ENCODE measurements around the gene GAST. TPM values are rescaled to one million over a fixed set of nuclear protein-coding genes. Genes with fewer than 3 reads are reported as not detected.

Gene GAST
- total and polyA plus RNA-seq, 9 of the 15 experiments (the other 6 are each of a cell fraction or from before 2014, with no cell fraction given), result not detected

DNA sequence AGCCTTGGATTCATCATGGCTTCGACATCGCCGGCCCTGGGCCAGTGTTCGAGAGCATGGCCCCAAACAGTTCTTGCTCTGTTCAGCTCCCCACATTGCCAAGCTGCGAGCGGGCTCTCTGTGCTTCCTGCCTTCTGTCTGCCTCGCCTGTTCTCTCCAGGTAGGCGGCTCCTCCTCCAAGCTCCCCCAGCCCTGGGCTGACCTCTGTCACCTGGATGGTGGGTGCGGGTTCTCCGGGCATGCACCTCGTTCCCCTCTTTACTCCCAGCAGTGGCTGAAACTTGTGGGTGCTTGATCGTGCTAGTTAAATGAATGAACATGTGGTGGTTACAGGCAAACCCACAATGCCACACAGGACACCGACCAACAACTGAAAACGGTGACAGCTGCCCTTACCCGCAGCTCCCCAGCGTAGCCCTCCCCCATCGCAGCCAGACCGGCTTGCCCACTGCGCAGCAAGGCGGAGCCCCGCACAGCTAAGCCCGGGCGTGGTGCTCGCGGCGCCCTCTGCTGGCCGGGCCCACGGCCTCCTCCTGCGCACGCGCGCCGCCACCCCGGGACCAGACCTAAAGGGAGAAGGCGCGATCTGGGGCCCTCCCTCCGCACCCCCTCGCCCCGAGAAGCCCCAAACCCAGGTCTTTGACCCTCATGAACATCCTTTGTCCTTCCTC is 46.4 kb upstream of the GAST start (continued):
- TF ChIP-seq, protein P1, sequence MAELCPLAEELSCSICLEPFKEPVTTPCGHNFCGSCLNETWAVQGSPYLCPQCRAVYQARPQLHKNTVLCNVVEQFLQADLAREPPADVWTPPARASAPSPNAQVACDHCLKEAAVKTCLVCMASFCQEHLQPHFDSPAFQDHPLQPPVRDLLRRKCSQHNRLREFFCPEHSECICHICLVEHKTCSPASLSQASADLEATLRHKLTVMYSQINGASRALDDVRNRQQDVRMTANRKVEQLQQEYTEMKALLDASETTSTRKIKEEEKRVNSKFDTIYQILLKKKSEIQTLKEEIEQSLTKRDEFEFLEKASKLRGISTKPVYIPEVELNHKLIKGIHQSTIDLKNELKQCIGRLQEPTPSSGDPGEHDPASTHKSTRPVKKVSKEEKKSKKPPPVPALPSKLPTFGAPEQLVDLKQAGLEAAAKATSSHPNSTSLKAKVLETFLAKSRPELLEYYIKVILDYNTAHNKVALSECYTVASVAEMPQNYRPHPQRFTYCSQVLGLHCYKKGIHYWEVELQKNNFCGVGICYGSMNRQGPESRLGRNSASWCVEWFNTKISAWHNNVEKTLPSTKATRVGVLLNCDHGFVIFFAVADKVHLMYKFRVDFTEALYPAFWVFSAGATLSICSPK (IDR thresholded peaks at IDR 0.05; ENCODE audit: borderline replicate concordance), result no peak
- TF ChIP-seq NUFIP1 (IDR thresholded peaks at IDR 0.05; ENCODE audit: partially characterized antibody) (peak; percentile 30), TOE1 (IDR thresholded peaks at IDR 0.05; ENCODE audit: borderline replicate concordance) (peak; percentile 48; the same call in 1 of the 2 replicates), TOE1 (CRISPR knock-in tag; IDR thresholded peaks at IDR 0.05; ENCODE audit: borderline replicate concordance, low read depth) (no peak), E2F3 (CRISPR knock-in tag; IDR thresholded peaks at IDR 0.05) (0 out of 2 replicates have a peak, but pooled peaks have one; percentile 45), TAF1 (IDR thresholded peaks at IDR 0.05; ENCODE audit: control insufficient read depth, extremely low read depth, insufficient read depth, low read length, severe bottlenecking) (peak; percentile 59), RBM25 (IDR thresholded peaks at IDR 0.05; ENCODE audit: low read depth, low read length, severe bottlenecking) (peak; percentile 7), HCFC1 (IDR thresholded peaks at IDR 0.05; ENCODE audit: low read depth, low read length) (peak; percentile 48; the same call in 1 of the 2 replicates), MEIS2 (IDR thresholded peaks at IDR 0.05; ENCODE audit: partially characterized antibody) (peak; percentile 71), TBP (optimal IDR thresholded peaks at IDR 0.05; ENCODE audit: low read depth, low read length) (peak; percentile 76), SMC3 (conservative IDR thresholded peaks at IDR 0.05; ENCODE audit: insufficient read depth, low read depth, low read length) (0 out of 2 replicates have a peak, but pooled peaks have one; percentile 12)
- TF ChIP-seq, protein P2, sequence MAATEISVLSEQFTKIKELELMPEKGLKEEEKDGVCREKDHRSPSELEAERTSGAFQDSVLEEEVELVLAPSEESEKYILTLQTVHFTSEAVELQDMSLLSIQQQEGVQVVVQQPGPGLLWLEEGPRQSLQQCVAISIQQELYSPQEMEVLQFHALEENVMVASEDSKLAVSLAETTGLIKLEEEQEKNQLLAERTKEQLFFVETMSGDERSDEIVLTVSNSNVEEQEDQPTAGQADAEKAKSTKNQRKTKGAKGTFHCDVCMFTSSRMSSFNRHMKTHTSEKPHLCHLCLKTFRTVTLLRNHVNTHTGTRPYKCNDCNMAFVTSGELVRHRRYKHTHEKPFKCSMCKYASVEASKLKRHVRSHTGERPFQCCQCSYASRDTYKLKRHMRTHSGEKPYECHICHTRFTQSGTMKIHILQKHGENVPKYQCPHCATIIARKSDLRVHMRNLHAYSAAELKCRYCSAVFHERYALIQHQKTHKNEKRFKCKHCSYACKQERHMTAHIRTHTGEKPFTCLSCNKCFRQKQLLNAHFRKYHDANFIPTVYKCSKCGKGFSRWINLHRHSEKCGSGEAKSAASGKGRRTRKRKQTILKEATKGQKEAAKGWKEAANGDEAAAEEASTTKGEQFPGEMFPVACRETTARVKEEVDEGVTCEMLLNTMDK (IDR thresholded peaks at IDR 0.05; ENCODE audit: borderline replicate concordance, insufficient read depth, low read depth, low read length, poor library complexity, severe bottlenecking), result peak; percentile 97
- TF ChIP-seq, protein P3, sequence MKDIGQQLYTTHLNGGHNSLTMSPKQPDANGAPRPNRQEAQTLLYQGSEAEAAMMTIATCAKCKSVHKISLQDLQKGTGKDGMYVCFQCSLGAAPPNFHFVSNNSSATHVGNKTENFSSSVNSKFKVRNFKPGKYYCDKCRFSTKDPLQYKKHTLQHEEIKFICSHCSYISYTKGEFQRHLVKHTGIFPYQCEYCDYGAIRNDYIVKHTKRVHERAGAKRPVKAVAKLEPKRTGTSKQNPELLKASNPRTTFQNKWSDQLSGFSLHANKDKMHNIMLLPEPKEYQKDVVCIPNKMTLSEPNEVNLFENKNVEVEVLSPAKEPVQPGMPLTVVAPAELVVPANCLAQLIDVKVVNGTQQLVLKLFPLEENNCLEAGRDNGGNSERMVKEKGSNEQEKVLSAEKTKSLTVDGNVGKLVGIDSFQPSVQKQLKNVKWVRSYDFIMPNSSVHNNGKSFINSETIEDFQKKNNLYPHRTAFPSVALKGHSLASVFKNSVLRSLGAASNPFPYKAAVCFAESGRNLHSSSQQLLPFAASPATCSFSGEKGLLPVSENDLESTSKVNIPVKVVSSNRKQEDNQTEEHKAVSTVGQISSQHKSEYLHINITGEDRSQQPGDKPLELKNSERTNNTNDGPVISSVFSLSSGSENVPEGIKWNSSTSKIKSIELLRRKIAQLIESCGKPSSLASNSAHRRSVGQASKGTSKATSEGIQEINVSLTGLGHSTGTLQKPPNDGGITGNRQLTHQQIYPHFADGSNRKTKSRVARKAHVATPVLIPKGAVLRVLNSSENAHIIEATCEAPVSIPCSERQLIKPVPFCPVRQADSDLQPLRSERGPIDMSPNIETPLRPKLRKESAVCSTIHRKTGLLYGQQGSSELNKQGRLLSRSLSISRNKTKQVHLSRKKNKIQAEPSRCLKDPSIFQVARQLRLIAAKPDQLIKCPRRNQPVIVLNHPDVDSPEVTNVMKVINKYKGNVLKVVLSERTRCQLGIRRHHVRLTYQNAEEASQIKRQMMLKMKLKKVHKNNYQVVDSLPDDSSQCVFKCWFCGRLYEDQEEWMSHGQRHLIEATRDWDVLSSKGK (CRISPR knock-in tag; IDR thresholded peaks at IDR 0.05), result no peak
